ENCODE results near the gene YWHAH.
A peak's percentile ranks its signal among the peaks of the same experiment; 100 is the strongest.

YWHAH gene

GRCh38 chr22:31921106-31921505, 23.2 kb upstream of the YWHAH start:
- intact Hi-C loops (cut with DNase I) = no loop called here
- peak in 2 of 10 donors; percentile 2 to 35 for DNase-seq

- intact Hi-C loops (cut with DNase I) = no loop called here
- peak in 2 of 10 donors; percentile 4 to 8 for DNase-seq
Measured at GRCh38 chr22:31922534-31922933, 21.8 kb upstream of the YWHAH start.

GRCh38 chr22:31923136-31923535, 21.2 kb upstream of the YWHAH start:
- intact Hi-C loops (cut with DNase I) = no loop called here
- DNase-seq = peak in 1 of 10 donors; percentile 67

- peak in 3 of 10 donors; percentile 3 to 46 (median 34) for DNase-seq
- intact Hi-C loops (cut with DNase I) = no loop called here
Measured at GRCh38 chr22:31923747-31924146, 20.6 kb upstream of the YWHAH start.

- no peak for DNase-seq
- intact Hi-C loops (cut with DNase I) = no loop called here
Measured at GRCh38 chr22:31925056-31925455, 19.3 kb upstream of the YWHAH start.

- intact Hi-C loops (cut with DNase I) = no loop called here
- peak in 2 of 10 donors; percentile 53 to 73 for DNase-seq
Measured at GRCh38 chr22:31926024-31926423, 18.3 kb upstream of the YWHAH start.

GRCh38 chr22:31926969-31927368, 17.4 kb upstream of the YWHAH start:
- intact Hi-C loops (cut with DNase I) = no loop called here
- DNase-seq = peak in 9 of 10 donors; percentile 57 to 97 (median 87)

GRCh38 chr22:31927562-31927961, 16.8 kb upstream of the YWHAH start:
- peak in 3 of 10 donors; percentile 2 to 34 (median 5) for DNase-seq
- intact Hi-C loops (cut with DNase I) = no loop called here

GRCh38 chr22:31929167-31929930, 15.0 kb upstream of the YWHAH start:
- intact Hi-C loops (cut with DNase I) = no loop called here
- DNase-seq = peak in 6 of 10 donors; percentile 36 to 92 (median 62)

- DNase-seq = peak in 2 of 10 donors; percentile 19 to 41
- intact Hi-C loops (cut with DNase I) = no loop called here
Measured at GRCh38 chr22:31932863-31933262, 11.5 kb upstream of the YWHAH start.

- intact Hi-C loops (cut with DNase I) = no loop called here
- DNase-seq = peak in 1 of 10 donors; percentile 7
Measured at GRCh38 chr22:31933406-31933805, 10.9 kb upstream of the YWHAH start.

GRCh38 chr22:31933816-31934482, 10.4 kb upstream of the YWHAH start:
- intact Hi-C loops (cut with DNase I) = no loop called here
- peak in 2 of 10 donors; percentile 50 to 65 for DNase-seq

- intact Hi-C loops (cut with DNase I) = no loop called here
- peak in 2 of 10 donors; percentile 66 to 73 for DNase-seq
Measured at GRCh38 chr22:31935961-31936635, 8.2 kb upstream of the YWHAH start.

GRCh38 chr22:31937341-31937740, 7.0 kb upstream of the YWHAH start:
- intact Hi-C loops (cut with DNase I) = no loop called here
- DNase-seq = peak in 3 of 10 donors; percentile 49 to 77 (median 59)

- intact Hi-C loops (cut with DNase I) = no loop called here
- peak in 7 of 10 donors; percentile 54 to 94 (median 76) for DNase-seq
Measured at GRCh38 chr22:31938296-31938695, 6.0 kb upstream of the YWHAH start.

- intact Hi-C loops (cut with DNase I) = loop anchor here (5.0 to 10.0 kb wide), 2 partner anchors 43 to 106 kb away; no protein-coding TSS in a partner anchor
- DNase-seq = peak in 2 of 10 donors; percentile 13 to 43
Measured at GRCh38 chr22:31940506-31940905, 3.8 kb upstream of the YWHAH start.

- peak in 2 of 10 donors; percentile 27 to 58 for DNase-seq
- intact Hi-C loops (cut with DNase I) = loop anchor here (5.0 to 10.0 kb wide), 2 partner anchors 45 to 107 kb away; no protein-coding TSS in a partner anchor
Measured at GRCh38 chr22:31942091-31942490, 2.2 kb upstream of the YWHAH start.

- peak in 2 of 10 donors; percentile 58 to 64 for DNase-seq
- intact Hi-C loops (cut with DNase I) = loop anchor here (5.0 to 10.0 kb wide), 2 partner anchors 46 to 109 kb away; no protein-coding TSS in a partner anchor
Measured at GRCh38 chr22:31943206-31943977, 943 bp upstream of the YWHAH start.

- intact Hi-C loops (cut with DNase I) = loop anchor here (5.0 to 10.0 kb wide), 3 partner anchors 48 to 193 kb away; partner anchors contain the start of genes DEPDC5 and PRR14L
- peak in 3 of 10 donors; percentile 32 to 75 (median 54) for DNase-seq
Measured at GRCh38 chr22:31944700-31945442, 536 bp downstream of the YWHAH start.

Data from posterior cingulate gyrus (tissue), 11 donors.